Tracheal epithelial cell (primary cell): ENCODE data around the gene PLSCR1. TPM values are rescaled to one million over a fixed set of nuclear protein-coding genes. Genes with fewer than 3 reads are reported as not detected.

Experiments
- total RNA-seq: library from RNA; depleted of rRNA; stranded (reverse); fragments of >200 nt; gene quantifications from 2 replicates; pipeline ENCODE4 v1.2.1, GENCODE V29; 2014

The PLSCR1 gene, protein sequence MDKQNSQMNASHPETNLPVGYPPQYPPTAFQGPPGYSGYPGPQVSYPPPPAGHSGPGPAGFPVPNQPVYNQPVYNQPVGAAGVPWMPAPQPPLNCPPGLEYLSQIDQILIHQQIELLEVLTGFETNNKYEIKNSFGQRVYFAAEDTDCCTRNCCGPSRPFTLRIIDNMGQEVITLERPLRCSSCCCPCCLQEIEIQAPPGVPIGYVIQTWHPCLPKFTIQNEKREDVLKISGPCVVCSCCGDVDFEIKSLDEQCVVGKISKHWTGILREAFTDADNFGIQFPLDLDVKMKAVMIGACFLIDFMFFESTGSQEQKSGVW
- 59.9 and 60.5 TPM in 2 replicates for total RNA-seq

DNA sequence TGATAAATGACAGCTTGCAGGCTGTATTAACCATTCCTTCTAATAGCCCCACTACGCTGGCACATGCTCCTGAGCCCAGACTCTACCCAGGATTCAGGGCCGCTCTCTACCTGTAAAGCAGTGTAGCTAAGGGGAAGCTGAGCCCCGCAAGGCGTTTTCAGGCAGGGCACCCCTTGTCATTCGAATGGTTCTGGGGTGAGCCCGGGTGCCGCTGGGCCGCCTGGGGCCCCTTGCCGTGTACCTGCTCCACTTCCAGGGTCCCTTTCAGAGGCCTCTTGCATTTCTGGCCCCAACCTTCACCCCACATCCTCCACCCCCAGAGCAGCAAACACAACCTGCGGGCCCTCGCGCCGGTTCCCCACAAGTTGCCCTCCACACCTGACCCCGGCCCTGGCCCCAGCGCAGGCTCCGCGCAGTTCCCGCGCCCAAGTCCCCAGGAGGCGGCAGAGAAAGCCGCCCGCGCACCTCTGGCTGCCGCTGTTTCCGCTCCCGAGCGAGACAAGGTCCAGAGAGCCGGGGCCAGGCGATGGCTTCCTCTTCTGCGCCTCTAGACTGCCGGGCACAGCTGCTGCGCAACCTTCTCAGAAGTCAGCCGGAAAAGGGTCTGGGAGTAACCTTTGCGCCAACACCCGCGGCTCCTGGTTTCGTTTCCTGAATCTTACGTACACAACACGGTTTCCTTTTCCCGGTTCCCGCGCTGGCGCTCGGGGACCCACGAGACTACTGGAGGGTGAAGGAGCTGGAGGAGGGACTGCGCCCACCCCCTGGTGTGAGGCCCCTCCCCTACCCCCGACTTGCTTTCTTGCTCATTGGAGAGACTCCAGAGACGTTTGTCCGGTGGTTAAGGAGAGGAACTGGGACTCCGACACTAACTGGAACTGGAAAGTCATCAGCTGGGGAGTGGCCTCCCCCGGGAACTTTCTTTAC is at the start of gene PLSCR1:
PLSCR1 (minus strand) TSS at position 606 of the 927 bp plus-strand sequence. CDS start 8,055 bp downstream, outside the sequence.

DNA sequence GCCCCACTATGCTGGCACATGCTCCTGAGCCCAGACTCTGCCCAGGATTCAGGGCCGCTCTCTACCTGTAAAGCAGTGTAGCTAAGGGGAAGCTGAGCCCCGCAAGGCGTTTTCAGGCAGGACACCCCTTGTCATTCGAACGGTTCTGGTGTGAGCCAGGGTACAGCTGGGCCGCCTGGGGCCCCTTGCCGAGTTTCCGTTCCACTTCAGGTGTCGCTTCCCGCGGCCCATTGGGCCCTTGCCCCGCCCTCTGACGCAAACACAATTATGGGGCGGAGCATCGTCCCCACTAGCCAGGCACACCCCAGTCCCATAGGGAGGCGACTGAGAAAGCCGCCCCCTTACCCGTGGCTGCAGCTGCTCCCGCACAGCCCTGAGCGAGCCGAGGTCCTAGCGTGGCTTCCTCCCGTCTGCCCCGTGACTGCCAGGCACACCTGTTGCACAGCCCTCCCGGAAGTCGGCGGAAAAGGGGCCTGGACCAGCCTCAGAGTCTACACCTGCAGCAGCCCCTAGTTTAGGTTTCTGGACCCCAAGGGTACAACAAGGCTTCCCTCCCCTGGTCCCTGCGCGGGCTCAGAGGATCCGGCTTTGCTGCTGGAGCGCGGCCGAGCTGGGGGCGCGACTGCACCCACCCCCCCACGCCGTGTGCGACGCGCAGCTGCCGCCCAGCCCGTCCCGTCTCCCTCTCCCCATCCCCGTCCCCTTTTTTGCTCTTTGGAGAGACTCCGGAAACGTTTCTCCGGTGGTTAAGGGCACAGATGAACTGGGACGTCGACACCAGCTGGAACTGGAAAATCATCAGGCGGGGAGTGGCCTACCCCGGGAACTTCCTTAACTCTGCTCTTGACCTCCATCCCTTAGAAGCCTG is 75.0 kb downstream of the PLSCR1 start, which contains the start of gene PLSCR2:
PLSCR2 (minus strand) TSS at position 412 of the 868 bp plus-strand sequence. CDS start 9,657 bp downstream, outside the sequence.

Other genes with a start within 250 kb of the PLSCR1 start
- 0.21 TPM in 1 of 2 replicates, not detected in the other for gene PLSCR2, start 75.0 kb downstream of the PLSCR1 start, total RNA-seq
- not detected in 2 replicates for gene PLSCR5, start 60.7 kb upstream of the PLSCR1 start, total RNA-seq